ENCODE results near the gene NUCB2.
A peak's percentile ranks its signal among the peaks of the same experiment; 100 is the strongest.

Gene NUCB2

GRCh38 chr11:17268902-17269301 is 7.6 kb upstream of the NUCB2 start:
- no peak for DNase-seq (ENCODE audit: low read depth)

GRCh38 chr11:17272801-17273200 is 3.7 kb upstream of the NUCB2 start:
- DNase-seq (ENCODE audit: low read depth), result no peak

- DNase-seq (ENCODE audit: low read depth), result no peak
Measured at GRCh38 chr11:17273211-17273610, 3.3 kb upstream of the NUCB2 start.

- DNase-seq (ENCODE audit: low read depth), result no peak
Measured at GRCh38 chr11:17273668-17274282, 2.8 kb upstream of the NUCB2 start.

- no peak for DNase-seq (ENCODE audit: low read depth)
Measured at GRCh38 chr11:17275400-17276235, 921 bp upstream of the NUCB2 start.

- no peak for DNase-seq (ENCODE audit: low read depth)
Measured at GRCh38 chr11:17277024-17277584, 565 bp downstream of the NUCB2 start.

GRCh38 chr11:17280494-17281127 is 4.1 kb downstream of the NUCB2 start:
- DNase-seq (ENCODE audit: low read depth), result no peak

- no peak for DNase-seq (ENCODE audit: low read depth)
Measured at GRCh38 chr11:17286332-17286731, 9.8 kb downstream of the NUCB2 start.

GRCh38 chr11:17287058-17287457 is 10.5 kb downstream of the NUCB2 start:
- no peak for DNase-seq (ENCODE audit: low read depth)

GRCh38 chr11:17291710-17292109 is 15.2 kb downstream of the NUCB2 start:
- no peak for DNase-seq (ENCODE audit: low read depth)

- no peak for DNase-seq (ENCODE audit: low read depth)
Measured at GRCh38 chr11:17293311-17293710, 16.8 kb downstream of the NUCB2 start.

- DNase-seq (ENCODE audit: low read depth), result no peak
Measured at GRCh38 chr11:17294033-17294432, 17.5 kb downstream of the NUCB2 start.

- DNase-seq (ENCODE audit: low read depth), result no peak
Measured at GRCh38 chr11:17296852-17297559, 20.5 kb downstream of the NUCB2 start.

- DNase-seq (ENCODE audit: low read depth), result no peak
Measured at GRCh38 chr11:17298302-17298701, 21.8 kb downstream of the NUCB2 start.

- DNase-seq (ENCODE audit: low read depth), result no peak
Measured at GRCh38 chr11:17300372-17300771, 23.8 kb downstream of the NUCB2 start.

GRCh38 chr11:17313349-17314231 is 37.1 kb downstream of the NUCB2 start:
- no peak for DNase-seq (ENCODE audit: low read depth)

- peak; percentile 64 for DNase-seq (ENCODE audit: low read depth)
Measured at GRCh38 chr11:17314232-17314547, 37.7 kb downstream of the NUCB2 start.

- no peak for DNase-seq (ENCODE audit: low read depth)
Measured at GRCh38 chr11:17314904-17315426, 38.4 kb downstream of the NUCB2 start.

GRCh38 chr11:17328871-17329494 is 52.4 kb downstream of the NUCB2 start:
- no peak for DNase-seq (ENCODE audit: low read depth)

GRCh38 chr11:17331669-17332068 is 55.1 kb downstream of the NUCB2 start:
- no peak for DNase-seq (ENCODE audit: low read depth)

All from GM04504 (cell line).